Common myeloid progenitor, CD34-positive (primary cell): ENCODE data around the gene CALML4.

ENCODE experiments used
- CTCF ChIA-PET: fragments of 350-600 bp; sonication (Branson Sonifier 250); formaldehyde crosslinking; loops from one replicate; lab custom pipeline; 2021; ENCODE audit warnings: antibody characterized with exemption; lab: Charles Lee
- POLR2A ChIA-PET: fragments of 350-600 bp; sonication (Branson Sonifier 250); formaldehyde crosslinking; loops from one replicate; lab custom pipeline; 2021; ENCODE audit warnings: antibody characterized with exemption; lab: Charles Lee
- DNase-seq, 3 donors: peaks; one replicate each; pipeline versions ENCODE4 v3.0.0 to v3.0.0-alpha.2; 2013
- H3K27ac ChIP-seq, 2 experiments: 1 replicate in 1 of 2; 2 replicates in 1 of 2; pipeline ENCODE4 v1.7.0; 2013; ENCODE audit warnings: inconsistent platforms in 2 of 2, low read length in 2 of 2, mild to moderate bottlenecking in 2 of 2, low read depth in 1 of 2, moderate library complexity in 1 of 2; ENCODE audit not compliant: severe bottlenecking in 2 of 2, insufficient read depth in 1 of 2, poor library complexity in 1 of 2
- H3K27me3 ChIP-seq, 5 experiments: replicated peaks in 2 of 5; 1 replicate in 3 of 5; 2 replicates in 2 of 5; pipeline versions ENCODE4 v1.6.1 to v1.7.0; 2013; ENCODE audit warnings: low read length in 4 of 5, mild to moderate bottlenecking in 2 of 5, moderate library complexity in 2 of 5, inconsistent platforms in 1 of 5; ENCODE audit not compliant: insufficient read depth in 5 of 5, control insufficient read depth in 4 of 5
- H3K36me3 ChIP-seq, 4 experiments: 1 replicate in 2 of 4; 2 replicates in 2 of 4; pipeline versions ENCODE4 v1.6.1 to v1.7.0; 2013; ENCODE audit warnings: low read length in 3 of 4, control low read depth in 1 of 4, mild to moderate bottlenecking in 1 of 4; ENCODE audit not compliant: control insufficient read depth in 4 of 4, insufficient read depth in 4 of 4
- H3K4me1 ChIP-seq, 4 experiments: 1 replicate in 3 of 4; 2 replicates in 1 of 4; pipeline versions ENCODE4 v1.6.1 to v1.7.1; 2013; ENCODE audit warnings: low read length in 3 of 4, mild to moderate bottlenecking in 3 of 4, control low read depth in 1 of 4, inconsistent platforms in 1 of 4, moderate library complexity in 1 of 4; ENCODE audit not compliant: control insufficient read depth in 4 of 4, insufficient read depth in 4 of 4; ENCODE audit errors: control extremely low read depth in 1 of 4
- H3K4me3 ChIP-seq, 7 experiments: 1 replicate in 4 of 7; 2 replicates in 3 of 7; pipeline versions ENCODE4 v1.5.1 to v1.7.0; 2013; ENCODE audit warnings: mild to moderate bottlenecking in 7 of 7, low read length in 6 of 7, moderate library complexity in 6 of 7, inconsistent platforms in 2 of 7, low read depth in 2 of 7, control low read depth in 1 of 7; ENCODE audit not compliant: insufficient read depth in 4 of 7, control insufficient read depth in 1 of 7; ENCODE audit errors: extremely low read depth in 1 of 7
- H3K9me3 ChIP-seq, 5 experiments: 1 replicate in 4 of 5; 2 replicates in 1 of 5; pipeline versions ENCODE4 v1.6.1 to v1.7.1; 2013; ENCODE audit warnings: low read length in 4 of 5, mild to moderate bottlenecking in 2 of 5, inconsistent platforms in 1 of 5, low read depth in 1 of 5, moderate library complexity in 1 of 5; ENCODE audit not compliant: control insufficient read depth in 4 of 5, insufficient read depth in 2 of 5; ENCODE audit errors: control extremely low read depth in 1 of 5
- WGBS: methylation state at CpG from one replicate; pipeline ENCODE4 v1.1.5; 2013; ENCODE audit not compliant: insufficient coverage; 5-methylcytosine and 5-hydroxymethylcytosine counted together

The CALML4 gene

DNA sequence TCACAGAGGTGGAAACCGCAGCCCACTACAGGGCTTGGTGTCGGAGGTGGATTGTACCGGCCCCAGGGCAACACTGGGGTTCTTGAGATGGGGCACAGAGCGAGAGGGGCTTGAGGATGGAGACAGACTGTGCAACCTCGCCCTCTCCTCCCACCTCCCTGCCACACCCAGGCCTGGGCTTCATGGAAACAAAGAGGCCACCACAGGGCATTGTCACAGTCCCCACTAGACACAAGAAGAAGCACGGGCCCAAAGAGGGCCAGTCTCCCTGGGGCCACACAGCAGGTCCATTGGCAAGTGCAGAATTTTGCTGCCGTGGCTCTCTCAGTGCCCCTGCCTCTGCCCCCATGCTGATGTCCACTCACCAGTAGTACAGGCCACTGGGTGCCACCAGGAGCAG lies 4.1 kb upstream of the CALML4 start:
- Histone ChIP-seq H3K4me3 (no peak overlapping the region), H3K27me3 (no peaks in the 10 kb centered on the region), H3K9me3 (no peaks in the 10 kb centered on the region), H3K4me1 (peaks cover 5 to 61% (median 55%) of the 10 kb centered on the region in 4 experiments), H3K36me3 (peaks cover 0 to 54% (median 5%) of the 10 kb centered on the region in 4 experiments), H3K27ac (no peak overlapping the region)
- ChIA-PET POLR2A (no interaction called here), CTCF (interaction anchor here (0.9 to 2.1 kb wide), 2 partner anchors 14 to 15 kb away, joined by 5 to 15 read pairs; no protein-coding TSS in a partner anchor)
- WGBS, result 81% methylated on average over 5 of the region's 7 CpGs
- no peak for DNase-seq

DNA sequence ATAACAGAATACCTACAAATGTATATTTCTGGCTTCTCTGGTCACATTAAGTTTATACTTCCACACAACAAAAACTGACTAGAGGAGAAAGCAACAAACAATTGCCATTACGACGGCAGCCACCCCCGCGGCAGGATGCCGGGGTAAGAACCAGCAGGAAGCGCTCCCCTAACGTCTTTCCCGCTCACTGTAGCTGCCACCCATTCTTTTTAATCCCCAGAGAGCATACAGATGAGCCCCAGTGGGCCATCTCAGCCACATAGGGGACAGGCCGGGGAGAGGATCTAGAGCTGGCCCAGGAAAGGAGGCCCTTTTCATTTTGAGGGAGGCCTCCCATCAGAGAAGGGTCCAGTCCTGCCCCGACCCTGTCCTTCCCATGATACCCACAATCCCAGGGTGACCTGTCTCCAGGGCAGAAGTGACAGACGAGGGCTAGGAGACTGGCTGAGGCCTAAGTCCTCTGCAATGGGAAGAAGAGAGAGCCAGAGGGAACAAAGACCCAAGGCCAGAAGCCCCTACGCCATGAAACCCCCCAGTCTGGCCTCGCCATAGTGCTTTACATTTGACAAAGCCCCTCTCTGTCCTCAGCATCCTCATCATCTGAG lies 3.6 kb upstream of the CALML4 start:
- WGBS, result 32% methylated on average over 8 of the region's 13 CpGs
- Histone ChIP-seq H3K4me1 (peaks cover 5 to 67% (median 60%) of the 10 kb centered on the region in 4 experiments), H3K9me3 (no peaks in the 10 kb centered on the region), H3K27me3 (no peaks in the 10 kb centered on the region), H3K4me3 (no peak overlapping the region), H3K36me3 (peaks cover 0 to 54% (median 4%) of the 10 kb centered on the region in 4 experiments), H3K27ac (no peak overlapping the region)
- ChIA-PET CTCF (interaction anchor here (0.8 to 0.9 kb wide), 2 partner anchors 14 to 325 kb away, joined by 3 to 5 read pairs; no protein-coding TSS in a partner anchor), POLR2A (no interaction called here)
- DNase-seq, result no peak

DNA sequence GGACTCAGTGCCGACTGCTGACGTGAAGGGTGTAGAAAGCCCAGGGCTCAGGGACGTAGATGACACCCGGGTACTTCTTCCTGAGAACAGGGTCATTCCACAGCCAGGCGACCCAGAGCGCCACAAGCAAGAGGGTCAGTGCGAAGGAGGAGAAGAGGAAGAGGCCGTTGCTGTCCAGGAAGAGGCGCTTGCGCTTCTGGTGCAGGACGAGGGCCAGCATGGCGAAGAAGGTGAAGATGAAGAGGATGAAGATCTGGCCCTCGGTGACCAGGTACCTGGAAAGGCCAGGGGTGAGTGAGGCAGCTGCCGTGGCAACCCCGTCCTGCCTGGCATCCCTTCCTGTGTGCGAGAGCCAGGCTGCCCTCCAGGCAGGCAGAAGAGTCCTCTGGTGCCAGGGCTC lies 3.0 kb upstream of the CALML4 start:
- ChIA-PET CTCF (interaction anchor here (0.8 kb wide), 1 partner anchor 324 kb away, joined by 3 read pairs; no protein-coding TSS in a partner anchor), POLR2A (no interaction called here)
- H3K4me3 ChIP-seq, result no peak overlapping the region
- H3K4me1 ChIP-seq, result peaks cover 5 to 67% (median 61%) of the 10 kb centered on the region in 4 experiments
- H3K27ac ChIP-seq, result no peak overlapping the region
- no peaks in the 10 kb centered on the region for H3K9me3 ChIP-seq
- DNase-seq, result no peak
- no peaks in the 10 kb centered on the region for H3K27me3 ChIP-seq
- 84% methylated on average over 14 of the region's 16 CpGs for WGBS
- H3K36me3 ChIP-seq, result peaks cover 0 to 54% (median 4%) of the 10 kb centered on the region in 4 experiments

DNA sequence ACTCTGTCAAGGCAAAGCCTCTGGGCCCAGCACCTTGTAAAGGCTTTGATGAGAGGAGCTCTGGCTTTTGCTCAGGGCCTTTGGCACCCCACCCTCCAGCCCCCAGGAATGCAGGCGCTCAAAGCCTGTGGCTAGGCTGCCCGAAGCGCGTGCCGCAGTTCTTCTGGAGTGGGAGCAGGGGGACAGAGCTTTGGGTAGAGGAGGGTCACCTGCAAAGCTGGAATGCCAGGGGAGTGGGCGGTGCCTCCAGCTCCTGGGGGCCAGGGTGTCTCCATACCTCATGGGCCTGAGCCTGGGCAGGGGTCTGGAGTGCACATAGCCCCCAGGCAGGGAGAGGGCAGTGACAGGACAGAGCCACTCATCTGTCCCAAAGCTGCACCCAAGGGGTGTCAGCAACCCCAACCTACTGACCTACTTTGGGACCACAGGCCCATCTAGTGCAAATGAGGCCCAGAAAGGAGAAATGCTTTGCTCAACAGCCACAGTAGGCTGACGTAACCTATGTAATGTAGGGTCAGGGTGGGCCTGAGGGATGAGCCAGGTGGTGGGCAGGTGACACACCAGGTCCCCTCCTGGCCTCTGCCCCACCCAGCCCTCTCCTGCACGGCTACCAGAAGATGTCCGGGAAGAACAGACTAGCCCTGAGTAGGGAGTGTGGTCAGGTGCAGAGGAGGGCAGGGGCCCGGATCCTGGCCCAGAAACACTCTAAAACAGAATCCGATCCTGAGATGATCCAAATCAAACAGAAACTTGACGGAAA lies 2.2 kb upstream of the CALML4 start:
- Histone ChIP-seq H3K27ac (no peak overlapping the region), H3K27me3 (no peaks in the 10 kb centered on the region), H3K9me3 (no peaks in the 10 kb centered on the region), H3K36me3 (peaks cover 0 to 54% (median 4%) of the 10 kb centered on the region in 4 experiments), H3K4me1 (peaks cover 5 to 67% (median 61%) of the 10 kb centered on the region in 4 experiments), H3K4me3 (no peak overlapping the region)
- ChIA-PET POLR2A (no interaction called here), CTCF (interaction anchor here (1.0 kb wide), 1 partner anchor 10 kb away, joined by 5 read pairs; no protein-coding TSS in a partner anchor)
- 95% methylated on average over 12 of the region's 12 CpGs for WGBS
- no peak for DNase-seq

- no peaks in the 10 kb centered on the region for H3K27me3 ChIP-seq
- no peak for DNase-seq
- WGBS, result 91% methylated on average over 11 of the region's 12 CpGs
- peak overlapping the region in 1 of 2 experiments; percentile 58 for H3K27ac ChIP-seq
- POLR2A ChIA-PET, result no interaction called here
- no peaks in the 10 kb centered on the region for H3K9me3 ChIP-seq
- CTCF ChIA-PET, result interaction anchor here (1.0 kb wide), 1 partner anchor 10 kb away, joined by 5 read pairs; no protein-coding TSS in a partner anchor
- no peak overlapping the region for H3K4me3 ChIP-seq
- H3K36me3 ChIP-seq, result peaks cover 0 to 51% (median 3%) of the 10 kb centered on the region in 4 experiments
- H3K4me1 ChIP-seq, result peaks cover 5 to 67% (median 61%) of the 10 kb centered on the region in 4 experiments
Observed at GRCh38 chr15:68206711-68207151, 1.6 kb upstream of the CALML4 start.

GRCh38 chr15:68205954-68206539 lies 915 bp upstream of the CALML4 start:
- H3K9me3 ChIP-seq, result no peaks in the 10 kb centered on the region
- ChIA-PET POLR2A (no interaction called here), CTCF (interaction anchor here (1.4 kb wide), 1 partner anchor 11 kb away, joined by 10 read pairs; no protein-coding TSS in a partner anchor)
- peak in 2 of 3 donors; percentile 32 to 35 for DNase-seq
- peaks cover 0 to 45% (median under 1%) of the 10 kb centered on the region in 4 experiments for H3K36me3 ChIP-seq
- H3K4me3 ChIP-seq, result peak overlapping the region in 6 of 7 experiments; percentile 19 to 61 (median 36)
- H3K27ac ChIP-seq, result peak overlapping the region in 1 of 2 experiments; percentile 58
- WGBS, result 20% methylated on average over 7 of the region's 14 CpGs
- H3K27me3 ChIP-seq, result no peaks in the 10 kb centered on the region
- H3K4me1 ChIP-seq, result peaks cover 5 to 69% (median 61%) of the 10 kb centered on the region in 4 experiments
